ENCODE data around the gene PREPL. TPM values are rescaled to one million over a fixed set of nuclear protein-coding genes. Genes with fewer than 3 reads are reported as not detected.

PREPL gene
- total and polyA plus RNA-seq, 2 of the 8 experiments (the other 6 are each of a cell fraction or from before 2014, with no cell fraction given), result 13.6 to 38.9 TPM

DNA sequence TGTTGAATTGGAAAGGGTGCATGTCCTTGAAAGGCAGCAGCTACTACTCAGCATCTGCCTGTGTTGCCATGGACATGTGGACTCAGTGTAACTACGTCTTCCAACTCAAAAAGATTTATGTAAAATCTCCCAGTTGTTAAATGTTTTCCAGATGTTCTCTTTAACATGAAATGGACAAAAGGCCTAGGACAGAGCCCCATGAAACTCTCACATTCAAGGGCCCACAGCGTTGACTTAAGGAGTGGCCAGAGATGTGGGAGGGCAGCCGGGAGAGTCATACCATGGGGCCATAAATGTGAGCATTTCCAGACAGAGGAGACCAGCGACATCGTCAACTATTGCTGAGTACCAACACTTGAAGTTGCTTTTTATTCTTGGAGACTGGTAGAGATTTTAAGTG lies 76.1 kb downstream of the PREPL start:
- no peak overlapping the region for H2BK120ac ChIP-seq (replicated peaks; ENCODE audit: low read depth, low read length)
- no peak overlapping the region for H2AFZ ChIP-seq (ENCODE audit: low read length)
- no peaks in the 10 kb centered on the region for H3K79me1 ChIP-seq (ENCODE audit: low read depth, low read length)
- no peak overlapping the region for H3K23ac ChIP-seq (ENCODE audit: insufficient read length)
- no peaks in the 10 kb centered on the region for H3K27me3 ChIP-seq (replicated peaks in 1 of 4; ENCODE audit: control insufficient read depth in 3 of 4, extremely low read depth in 1 of 4, insufficient read depth in 3 of 4, low read length in 3 of 4)
- no peak overlapping the region for H3K4ac ChIP-seq (replicated peaks; ENCODE audit: insufficient read length, low read depth, low read length)
- no peak overlapping the region for H3K4me3 ChIP-seq (ENCODE audit: extremely low read depth in 1 of 4, insufficient read depth in 2 of 4, low read depth in 3 of 4, low read length in 4 of 4)
- H4K91ac ChIP-seq (replicated peaks; ENCODE audit: insufficient read length, low read length), result no peak overlapping the region
- no peak overlapping the region for H3K18ac ChIP-seq (ENCODE audit: extremely low read depth, low read length)
- no peak overlapping the region for H3K27ac ChIP-seq (ENCODE audit: low read depth, low read length)
- no peaks in the 10 kb centered on the region for H3K23me2 ChIP-seq (ENCODE audit: low read depth, low read length)
- H2BK12ac ChIP-seq (ENCODE audit: low read depth, low read length), result no peak overlapping the region
- H2BK20ac ChIP-seq (ENCODE audit: low read length), result no peak overlapping the region
- H3K36me3 ChIP-seq (ENCODE audit: control insufficient read depth in 2 of 4, insufficient read depth in 4 of 4, low read length in 3 of 4), result no peaks in the 10 kb centered on the region
- CTCF ChIA-PET (ENCODE audit: partially characterized antibody), result interaction anchor here (0.8 to 5.6 kb wide), 2 partner anchors 11 to 670 kb away, joined by 3 to 30 read pairs; no protein-coding TSS in a partner anchor
- FAIRE-seq (no peak), DNase-seq (ENCODE audit: low read depth in 1 of 2, low spot score in 2 of 2) (no peak)
- no peak overlapping the region for H2BK5ac ChIP-seq (ENCODE audit: low read depth, low read length)
- no peak overlapping the region for H3K14ac ChIP-seq (ENCODE audit: insufficient read length)
- 96% methylated on average over 5 of the region's 5 CpGs; no CpG with 5 or more reads in 1 of the 2 experiments for WGBS, 2 experiments (ENCODE audit: extremely low coverage in 1 of 2, insufficient coverage in 1 of 2, insufficient read length in 1 of 2, insufficient replicate concordance in 2 of 2, low coverage in 1 of 2, low lambda C conversion rate in 2 of 2, missing lambda C conversion rate in 1 of 2)
- H2AK5ac ChIP-seq (ENCODE audit: low read depth, low read length), result no peak overlapping the region
- H3K79me2 ChIP-seq (ENCODE audit: control insufficient read depth in 1 of 2, insufficient read depth in 2 of 2, low read length in 2 of 2), result no peaks in the 10 kb centered on the region
- no peak overlapping the region for H3K56ac ChIP-seq (replicated peaks; ENCODE audit: insufficient read length, low read depth, low read length)
- TF ChIP-seq EZH2 (IDR thresholded peaks at IDR 0.05; ENCODE audit: low read depth, low read length, severe bottlenecking) (no peak), SIN3A (conservative IDR thresholded peaks at IDR 0.05 in 1 of 2, IDR thresholded peaks at IDR 0.05 in 1 of 2; ENCODE audit: low read depth in 1 of 2, low read length in 2 of 2) (no peak), CTBP2 (IDR thresholded peaks at IDR 0.05; ENCODE audit: borderline replicate concordance, insufficient read depth, insufficient read length, low read length) (no peak), SUZ12 (IDR thresholded peaks at IDR 0.05; ENCODE audit: low read length) (no peak), YY1 (IDR thresholded peaks at IDR 0.05; ENCODE audit: low read depth, low read length) (no peak), RNF2 (IDR thresholded peaks at IDR 0.05; ENCODE audit: borderline replicate concordance, low read depth, low read length, missing control alignments, poor library complexity, severe bottlenecking) (no peak), GABPA (IDR thresholded peaks at IDR 0.05; ENCODE audit: borderline replicate concordance, insufficient read depth, low read length) (no peak), TBP (IDR thresholded peaks at IDR 0.05; ENCODE audit: low read depth, low read length) (no peak), EGR1 (IDR thresholded peaks at IDR 0.05; ENCODE audit: borderline replicate concordance, low read depth, low read length) (no peak), CHD2 (IDR thresholded peaks at IDR 0.05; ENCODE audit: low read length) (no peak), SIRT6 (IDR thresholded peaks at IDR 0.05; ENCODE audit: low read length) (no peak), SP1 (IDR thresholded peaks at IDR 0.05; ENCODE audit: low read depth, low read length) (no peak), POLR2AphosphoS5 (IDR thresholded peaks at IDR 0.05; ENCODE audit: low read depth, low read length) (no peak)
- TF ChIP-seq, protein P1, sequence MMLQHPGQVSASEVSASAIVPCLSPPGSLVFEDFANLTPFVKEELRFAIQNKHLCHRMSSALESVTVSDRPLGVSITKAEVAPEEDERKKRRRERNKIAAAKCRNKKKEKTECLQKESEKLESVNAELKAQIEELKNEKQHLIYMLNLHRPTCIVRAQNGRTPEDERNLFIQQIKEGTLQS (IDR thresholded peaks at IDR 0.05; ENCODE audit: insufficient read depth, low read depth, low read length), result no peak
- H3K4me1 ChIP-seq (replicated peaks in 1 of 4; ENCODE audit: control insufficient read depth in 3 of 4, insufficient read depth in 4 of 4, low read length in 3 of 4), result no peaks in the 10 kb centered on the region
- POLR2A ChIA-PET (ENCODE audit: partially characterized antibody), result no interaction called here
- H3K4me2 ChIP-seq (ENCODE audit: insufficient read depth in 1 of 2, low read depth in 2 of 2, low read length in 2 of 2), result no peak overlapping the region
- H2BK15ac ChIP-seq (ENCODE audit: low read length), result no peak overlapping the region
- no peak overlapping the region for H4K8ac ChIP-seq (ENCODE audit: extremely low read depth, insufficient read depth, low read length)
- H3K9ac ChIP-seq (replicated peaks in 1 of 4; ENCODE audit: extremely low read depth in 1 of 4, low read depth in 3 of 4, low read length in 3 of 4), result no peak overlapping the region
- no peaks in the 10 kb centered on the region for H4K20me1 ChIP-seq (replicated peaks in 1 of 2; ENCODE audit: control insufficient read depth in 1 of 2, insufficient read depth in 2 of 2, low read length in 2 of 2)
- H4K5ac ChIP-seq (ENCODE audit: insufficient read length, low read depth, low read length), result no peak overlapping the region
- H3K9me3 ChIP-seq (ENCODE audit: insufficient read depth in 2 of 2, low read depth in 1 of 2, low read length in 1 of 2), result no peaks in the 10 kb centered on the region

All from H1 (cell line).